Nephron progenitor cell (in vitro differentiated cells): ENCODE results near the gene HAUS6.

Experiments
- DNase-seq: peaks from one replicate; pipeline ENCODE4 v3.0.0; 2021
- H3K27ac Mint-ChIP-seq: 2 replicates; pipeline ENCODE4 v1.8.0; 2021; ENCODE audit warnings: mild to moderate bottlenecking, moderate library complexity, mixed read lengths
- H3K27me3 Mint-ChIP-seq: 2 replicates; pipeline ENCODE4 v1.8.0; 2021; ENCODE audit warnings: mild to moderate bottlenecking, low read depth, mixed read lengths; ENCODE audit not compliant: poor library complexity
- H3K36me3 Mint-ChIP-seq: 2 replicates; pipeline ENCODE4 v1.8.0; 2021; ENCODE audit warnings: low read depth, mixed read lengths
- H3K4me1 Mint-ChIP-seq: 2 replicates; pipeline ENCODE4 v1.8.0; 2021; ENCODE audit warnings: mixed read lengths
- H3K4me3 Mint-ChIP-seq: 2 replicates; pipeline ENCODE4 v1.8.0; 2021; ENCODE audit warnings: mild to moderate bottlenecking, moderate library complexity, mixed read lengths
- H3K9me3 Mint-ChIP-seq: 2 replicates; pipeline ENCODE4 v1.8.0; 2021; ENCODE audit warnings: mild to moderate bottlenecking, moderate library complexity, mixed read lengths
- TF ChIP-seq, protein P1 (sequence below): fragments of 200-600 bp; sonication (generic); IDR thresholded peaks from 2 replicates; pipeline ENCODE4 v1.5.0; 2021; ENCODE audit warnings: antibody characterized with exemption

The HAUS6 gene

GRCh38 chr9:19146441-19147024 lies 43.8 kb upstream of the HAUS6 start:
- Mint-ChIP-seq H3K27me3 (no peaks in the 10 kb centered on the region), H3K9me3 (no peaks in the 10 kb centered on the region), H3K27ac (no peak overlapping the region), H3K36me3 (no peaks in the 10 kb centered on the region), H3K4me3 (no peak overlapping the region), H3K4me1 (peaks cover 15% of the 10 kb centered on the region)
- TF ChIP-seq, protein P1, sequence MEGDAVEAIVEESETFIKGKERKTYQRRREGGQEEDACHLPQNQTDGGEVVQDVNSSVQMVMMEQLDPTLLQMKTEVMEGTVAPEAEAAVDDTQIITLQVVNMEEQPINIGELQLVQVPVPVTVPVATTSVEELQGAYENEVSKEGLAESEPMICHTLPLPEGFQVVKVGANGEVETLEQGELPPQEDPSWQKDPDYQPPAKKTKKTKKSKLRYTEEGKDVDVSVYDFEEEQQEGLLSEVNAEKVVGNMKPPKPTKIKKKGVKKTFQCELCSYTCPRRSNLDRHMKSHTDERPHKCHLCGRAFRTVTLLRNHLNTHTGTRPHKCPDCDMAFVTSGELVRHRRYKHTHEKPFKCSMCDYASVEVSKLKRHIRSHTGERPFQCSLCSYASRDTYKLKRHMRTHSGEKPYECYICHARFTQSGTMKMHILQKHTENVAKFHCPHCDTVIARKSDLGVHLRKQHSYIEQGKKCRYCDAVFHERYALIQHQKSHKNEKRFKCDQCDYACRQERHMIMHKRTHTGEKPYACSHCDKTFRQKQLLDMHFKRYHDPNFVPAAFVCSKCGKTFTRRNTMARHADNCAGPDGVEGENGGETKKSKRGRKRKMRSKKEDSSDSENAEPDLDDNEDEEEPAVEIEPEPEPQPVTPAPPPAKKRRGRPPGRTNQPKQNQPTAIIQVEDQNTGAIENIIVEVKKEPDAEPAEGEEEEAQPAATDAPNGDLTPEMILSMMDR = no peak
- DNase-seq = no peak

DNA sequence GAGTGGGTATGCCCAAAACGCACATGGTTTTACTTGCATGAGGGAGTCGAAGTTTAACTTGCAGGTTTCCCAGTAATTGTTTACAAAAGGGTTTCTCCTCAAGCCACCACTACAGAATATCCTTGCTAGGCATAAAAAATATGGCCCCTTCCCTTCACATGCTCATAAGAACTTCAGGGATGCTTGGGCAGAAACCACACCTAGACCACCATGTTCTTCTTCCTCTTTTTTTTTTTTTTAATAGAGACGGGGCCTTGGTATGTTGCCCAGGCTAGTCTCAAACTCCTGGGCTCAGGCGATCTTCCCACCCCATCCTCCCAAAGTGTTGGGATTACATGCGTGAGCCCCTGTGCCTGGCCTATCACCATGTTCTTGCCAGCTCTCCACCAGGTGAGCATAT lies 43.2 kb upstream of the HAUS6 start:
- Mint-ChIP-seq H3K4me1 (peaks cover 15% of the 10 kb centered on the region), H3K36me3 (no peaks in the 10 kb centered on the region), H3K27me3 (no peaks in the 10 kb centered on the region), H3K4me3 (no peak overlapping the region), H3K9me3 (no peaks in the 10 kb centered on the region), H3K27ac (no peak overlapping the region)
- no peak for DNase-seq
- TF ChIP-seq, protein P1 = no peak

GRCh38 chr9:19140259-19140658 lies 37.6 kb upstream of the HAUS6 start:
- Mint-ChIP-seq H3K4me1 (peaks cover 26% of the 10 kb centered on the region), H3K4me3 (no peak overlapping the region)

GRCh38 chr9:19138084-19138483 lies 35.4 kb upstream of the HAUS6 start:
- TF ChIP-seq, protein P1 = no peak
- Mint-ChIP-seq H3K27ac (no peak overlapping the region), H3K36me3 (no peaks in the 10 kb centered on the region), H3K4me3 (no peak overlapping the region), H3K27me3 (no peaks in the 10 kb centered on the region), H3K4me1 (peaks cover 26% of the 10 kb centered on the region), H3K9me3 (no peaks in the 10 kb centered on the region)
- DNase-seq = no peak

More at GRCh38 chr9:19140259-19140658, 37.6 kb upstream of the HAUS6 start:
- Mint-ChIP-seq H3K36me3 (no peaks in the 10 kb centered on the region), H3K27ac (no peak overlapping the region), H3K27me3 (no peaks in the 10 kb centered on the region), H3K9me3 (no peaks in the 10 kb centered on the region)
- DNase-seq = no peak
- TF ChIP-seq, protein P1 = no peak

DNA sequence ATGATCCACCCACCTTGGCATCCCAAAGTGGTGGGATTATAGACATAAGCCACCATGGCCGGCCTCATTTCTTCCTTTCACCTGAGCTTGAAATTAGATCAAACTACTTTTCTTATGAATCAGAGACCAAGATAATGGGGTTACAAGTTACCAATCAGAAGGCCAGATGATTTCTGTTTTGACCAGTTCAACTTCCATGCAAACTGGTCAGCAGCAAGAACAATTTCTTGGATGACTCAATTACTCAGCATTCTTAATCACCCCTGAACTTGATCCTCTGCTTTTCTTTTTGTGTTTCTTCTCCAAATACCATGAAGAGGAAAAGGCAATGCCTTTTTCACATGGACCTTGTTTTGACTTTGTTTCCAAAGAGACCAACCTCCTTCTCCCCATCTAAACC lies 34.6 kb upstream of the HAUS6 start:
- Mint-ChIP-seq H3K27me3 (peaks cover 4% of the 10 kb centered on the region), H3K9me3 (no peaks in the 10 kb centered on the region), H3K4me1 (peaks cover 26% of the 10 kb centered on the region), H3K36me3 (no peaks in the 10 kb centered on the region), H3K4me3 (no peak overlapping the region), H3K27ac (no peak overlapping the region)
- TF ChIP-seq, protein P1 = no peak
- no peak for DNase-seq

DNA sequence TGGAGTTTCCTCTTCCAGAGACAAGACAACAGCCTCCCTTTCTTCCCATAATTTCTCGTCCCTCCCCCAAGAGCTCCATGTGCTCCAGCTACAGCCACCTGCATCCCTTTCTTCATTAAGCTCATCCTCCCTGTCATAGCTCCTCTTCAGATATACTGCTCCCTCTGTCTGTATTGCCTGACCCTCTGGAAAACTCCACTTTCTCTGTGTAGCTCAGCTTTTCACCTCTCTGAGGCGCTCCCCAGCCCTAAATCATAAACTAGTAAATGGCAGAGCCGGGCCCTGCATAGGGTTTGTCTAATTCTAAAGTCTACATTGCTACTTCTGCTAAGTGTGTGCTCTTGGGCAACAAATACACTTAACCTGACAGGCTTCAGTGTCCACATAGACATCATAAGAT lies 33.4 kb upstream of the HAUS6 start:
- H3K36me3 Mint-ChIP-seq = no peaks in the 10 kb centered on the region
- H3K27me3 Mint-ChIP-seq = peaks cover 4% of the 10 kb centered on the region
- peak overlapping the region; percentile 44 for H3K27ac Mint-ChIP-seq
- H3K4me3 Mint-ChIP-seq = no peak overlapping the region
- TF ChIP-seq, protein P1 = no peak
- H3K4me1 Mint-ChIP-seq = peaks cover 37% of the 10 kb centered on the region
- no peak for DNase-seq
- H3K9me3 Mint-ChIP-seq = no peaks in the 10 kb centered on the region
